ENCODE results near the gene GSTA2.

GSTA2 gene

GRCh38 chr6:52729576-52729975 is 33.7 kb downstream of the GSTA2 start:
- H3K27ac ChIP-seq = no peak overlapping the region
- TF ChIP-seq CTCF (conservative IDR thresholded peaks at IDR 0.05) = no peak

GRCh38 chr6:52728394-52728793 is 34.9 kb downstream of the GSTA2 start:
- H3K27ac ChIP-seq = no peak overlapping the region
- TF ChIP-seq CTCF (conservative IDR thresholded peaks at IDR 0.05) = no peak

GRCh38 chr6:52727908-52728307 is 35.4 kb downstream of the GSTA2 start:
- H3K27ac ChIP-seq = no peak overlapping the region
- TF ChIP-seq CTCF (conservative IDR thresholded peaks at IDR 0.05) = no peak

- TF ChIP-seq CTCF (conservative IDR thresholded peaks at IDR 0.05) = no peak
- H3K27ac ChIP-seq = peak overlapping the region; percentile 63; the same call in 1 of the 2 replicates
Observed at GRCh38 chr6:52726741-52727535, 36.3 kb downstream of the GSTA2 start.

- TF ChIP-seq CTCF (conservative IDR thresholded peaks at IDR 0.05) = no peak
Observed at GRCh38 chr6:52726193-52726542, 37.1 kb downstream of the GSTA2 start.

GRCh38 chr6:52725535-52726192 is 37.6 kb downstream of the GSTA2 start:
- no peak for TF ChIP-seq CTCF (conservative IDR thresholded peaks at IDR 0.05)
- peak overlapping the region; percentile 63 for H3K27ac ChIP-seq

More at GRCh38 chr6:52726193-52726542, 37.1 kb downstream of the GSTA2 start:
- H3K27ac ChIP-seq = peak overlapping the region; percentile 63; the same call in 1 of the 2 replicates

GRCh38 chr6:52725143-52725534 is 38.1 kb downstream of the GSTA2 start:
- no peak for TF ChIP-seq CTCF (conservative IDR thresholded peaks at IDR 0.05)
- peak overlapping the region; percentile 63 for H3K27ac ChIP-seq
